CMK (cell line): ENCODE measurements around the gene B3GLCT.

Source experiments
- DNase-seq: peaks from one replicate; pipeline ENCODE4 v3.0.0-alpha.2; 2010; ENCODE audit warnings: low read depth

Gene B3GLCT

GRCh38 chr13:31350560-31350959, 150.8 kb downstream of the B3GLCT start:
- no peak for DNase-seq

GRCh38 chr13:31351376-31351775, 151.6 kb downstream of the B3GLCT start:
- DNase-seq: no peak

GRCh38 chr13:31352467-31352866, 152.7 kb downstream of the B3GLCT start:
- no peak for DNase-seq

DNA sequence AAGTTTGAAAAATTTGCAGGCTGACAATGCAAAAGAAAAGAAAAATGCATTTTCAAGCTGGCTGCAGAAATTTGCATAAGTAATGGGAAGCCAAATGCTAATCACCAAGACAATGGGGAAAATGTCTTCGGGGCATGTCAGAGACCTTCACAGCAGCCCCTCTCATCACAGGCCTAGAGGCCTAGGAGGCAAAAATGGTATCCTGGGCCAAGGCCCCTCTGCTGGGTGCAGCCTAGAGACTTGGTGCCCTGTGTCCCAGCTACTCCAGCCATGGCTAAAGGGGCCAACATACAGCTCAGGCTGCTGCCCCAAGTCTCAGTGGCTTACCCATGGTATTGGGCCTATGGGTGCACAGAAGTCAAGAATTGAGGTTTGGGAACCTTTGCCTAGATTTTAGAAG, 155.2 kb downstream of the B3GLCT start:
- DNase-seq: no peak

- no peak for DNase-seq
Measured at GRCh38 chr13:31356991-31357390, 157.2 kb downstream of the B3GLCT start.

DNA sequence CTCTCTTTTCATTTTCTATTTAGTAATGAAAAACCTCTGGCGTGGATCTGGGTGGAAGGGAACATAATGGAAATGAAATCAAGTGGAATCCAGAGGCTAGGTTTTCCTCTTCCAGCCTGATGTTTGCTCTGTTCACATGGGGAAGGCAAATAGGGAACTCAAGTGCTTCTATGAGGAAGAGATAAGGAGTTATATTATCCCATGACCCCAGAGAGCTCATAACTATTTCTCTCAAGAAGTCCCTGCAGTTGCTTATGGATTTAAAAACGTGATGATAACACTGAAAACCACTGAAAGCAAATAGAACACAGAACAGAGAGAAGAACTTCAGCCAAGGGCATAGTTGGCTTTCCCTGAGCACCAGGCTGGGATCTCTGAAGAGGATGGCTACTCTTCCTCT, 157.8 kb downstream of the B3GLCT start:
- DNase-seq: no peak

- no peak for DNase-seq
Measured at GRCh38 chr13:31361673-31362072, 161.9 kb downstream of the B3GLCT start.

- DNase-seq: no peak
Measured at GRCh38 chr13:31365630-31366029, 165.9 kb downstream of the B3GLCT start.

DNA sequence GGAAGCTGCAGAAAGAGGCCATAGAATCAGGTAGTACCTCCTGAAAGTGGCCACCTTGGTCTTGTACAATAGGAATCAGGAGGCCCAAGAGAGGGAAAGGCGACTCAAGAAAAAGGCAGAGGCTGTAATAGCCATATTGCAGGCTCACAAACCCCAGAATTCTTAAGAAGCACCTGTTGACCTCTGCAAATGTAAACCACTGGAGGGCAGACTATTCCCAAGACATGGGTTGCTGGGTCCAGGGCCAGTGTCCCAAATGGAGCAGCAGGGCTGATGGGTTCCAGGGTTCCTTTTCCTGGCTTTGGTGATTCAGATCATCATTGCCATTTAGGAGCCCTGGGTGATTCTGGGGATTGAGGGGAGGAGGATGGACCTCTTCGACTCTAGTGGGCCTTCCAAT, 167.6 kb downstream of the B3GLCT start:
- DNase-seq: no peak

GRCh38 chr13:31369213-31369612, 169.4 kb downstream of the B3GLCT start:
- no peak for DNase-seq

GRCh38 chr13:31372454-31372853, 172.7 kb downstream of the B3GLCT start:
- no peak for DNase-seq

DNA sequence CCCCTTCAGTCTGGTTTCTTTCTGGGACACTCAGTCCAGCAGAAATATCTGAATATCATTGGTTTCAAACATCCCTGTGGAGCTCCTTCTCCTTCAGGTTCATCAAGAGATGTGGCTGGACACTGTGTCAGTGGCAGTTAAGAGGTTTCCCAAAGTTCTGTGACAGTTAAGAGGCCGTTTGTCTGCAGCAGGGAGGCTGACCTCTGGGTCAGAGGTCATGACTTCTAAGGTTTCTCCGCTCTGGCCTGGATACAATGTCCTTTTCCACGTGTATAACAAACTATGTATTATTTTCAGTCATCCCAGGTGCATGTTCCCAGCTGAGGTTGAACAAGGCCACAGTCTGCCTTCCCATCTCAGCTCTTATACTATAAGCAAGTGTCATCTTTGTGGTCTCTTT, 174.9 kb downstream of the B3GLCT start:
- DNase-seq: no peak

- no peak for DNase-seq
Measured at GRCh38 chr13:31377946-31378345, 178.2 kb downstream of the B3GLCT start.

GRCh38 chr13:31380715-31381114, 180.9 kb downstream of the B3GLCT start:
- DNase-seq: no peak
